ENCODE results near the gene OR2T33. TPM values are rescaled to one million over a fixed set of nuclear protein-coding genes. Genes with fewer than 3 reads are reported as not detected.
"Not testable (repeated sequence)": the region's sequence is repeated elsewhere in the genome, so short reads cannot be mapped to it uniquely, and the experiment has no call there.

The OR2T33 gene
- not detected for polyA plus RNA-seq (ENCODE audit: insufficient read length in 12 of 12)
- long read RNA-seq, donor 1: 0 reads
- long read RNA-seq, donor 2: 0 reads
- long read RNA-seq, donor 3: 0 reads
- long read RNA-seq, donor 4: 0 reads
- long read RNA-seq, donor 5: 0 reads
- long read RNA-seq, donor 6: 0 reads
- long read RNA-seq, donor 7: 0 reads
- long read RNA-seq, donor 8: 0 reads
- long read RNA-seq, donor 9: 0 reads
- long read RNA-seq, donor 10: 0 reads
- long read RNA-seq, donor 11: 0 reads

GRCh38 chr1:248277876-248278275 is at the start of gene OR2T33:
Gene OR2T33, minus strand, starts transcription at chr1:248277976. Its CDS starts 4,162 bp downstream, at chr1:248273814.
- no peak for DNase-seq

- no peak for DNase-seq
These were observed 46.7 kb upstream of the OR2T33 start, which contains the start of gene OR2M7 for GRCh38 chr1:248324468-248324867. Gene OR2M7, minus strand, starts transcription at chr1:248324568. Its CDS starts 0 bp downstream, at chr1:248324568.

- no peak for DNase-seq
These were observed 39.0 kb upstream of the OR2T33 start for GRCh38 chr1:248316796-248317195.

GRCh38 chr1:248306740-248307139 is 29.0 kb upstream of the OR2T33 start:
- not testable (repeated sequence) for DNase-seq

- no peak for DNase-seq
These were observed 28.3 kb upstream of the OR2T33 start for GRCh38 chr1:248306103-248306502.

GRCh38 chr1:248305672-248306071 is 27.9 kb upstream of the OR2T33 start:
- not testable (repeated sequence) for DNase-seq

- DNase-seq: no peak
These were observed 25.5 kb upstream of the OR2T33 start, which contains the start of gene OR2T12 for GRCh38 chr1:248303324-248303723. Gene OR2T12, minus strand, starts transcription at chr1:248303424. Its CDS starts 7,846 bp downstream, at chr1:248295578.

GRCh38 chr1:248288391-248288790 is 10.6 kb upstream of the OR2T33 start:
- DNase-seq: no peak

GRCh38 chr1:248273225-248273624 is 4.6 kb downstream of the OR2T33 start:
- not testable (repeated sequence) for DNase-seq

- DNase-seq: no peak
These were observed 9.6 kb downstream of the OR2T33 start for GRCh38 chr1:248268178-248268577.

GRCh38 chr1:248259309-248259708 is 18.5 kb downstream of the OR2T33 start:
- DNase-seq: not testable (repeated sequence)

GRCh38 chr1:248243204-248243603 is 34.6 kb downstream of the OR2T33 start:
- no peak for DNase-seq

GRCh38 chr1:248239478-248239877 is 38.3 kb downstream of the OR2T33 start:
- DNase-seq: no peak

- DNase-seq: no peak
These were observed 46.7 kb downstream of the OR2T33 start, which contains the start of gene OR2M4 for GRCh38 chr1:248231117-248231516. Gene OR2M4, plus strand, starts transcription at chr1:248231417. Its CDS starts 7,512 bp downstream, at chr1:248238929.

GRCh38 chr1:248229360-248229908 is 48.3 kb downstream of the OR2T33 start:
- no peak for DNase-seq

- no peak for DNase-seq
These were observed 52.2 kb downstream of the OR2T33 start for GRCh38 chr1:248225537-248225936.

Other genes starting within 250 kb of the OR2T33 start
- gene OR2L2, start 247.9 kb downstream of the OR2T33 start, polyA plus RNA-seq (ENCODE audit: insufficient read length in 12 of 12): under 1 TPM in 2 of 12 donors, not detected in 10; 0.05 to 0.07 TPM
- not detected for gene OR2L3, start 231.1 kb downstream of the OR2T33 start, polyA plus RNA-seq (ENCODE audit: insufficient read length in 12 of 12)
- gene OR2L13, start 182.8 kb downstream of the OR2T33 start, polyA plus RNA-seq (ENCODE audit: insufficient read length in 12 of 12): not detected
- gene OR2M5, start 132.8 kb downstream of the OR2T33 start, polyA plus RNA-seq (ENCODE audit: insufficient read length in 12 of 12): not detected
- gene OR2M2, start 103.2 kb downstream of the OR2T33 start, polyA plus RNA-seq (ENCODE audit: insufficient read length in 12 of 12): not detected
- under 1 TPM in 4 of 12 donors, not detected in 8; 0.03 to 0.04 (median 0.03) TPM for gene OR2M3, start 80.7 kb downstream of the OR2T33 start, polyA plus RNA-seq (ENCODE audit: insufficient read length in 12 of 12)
- under 1 TPM in 6 of 12 donors, not detected in 6; 0.03 to 0.07 (median 0.04) TPM for gene OR2M4, start 46.6 kb downstream of the OR2T33 start, polyA plus RNA-seq (ENCODE audit: insufficient read length in 12 of 12)
- gene OR2T12, start 25.4 kb upstream of the OR2T33 start, polyA plus RNA-seq (ENCODE audit: insufficient read length in 12 of 12): under 1 TPM in 1 of 12 donors, not detected in 11; 0.04 TPM
- gene OR2M7, start 46.6 kb upstream of the OR2T33 start, polyA plus RNA-seq (ENCODE audit: insufficient read length in 12 of 12): not detected
- gene OR14C36, start 70.8 kb upstream of the OR2T33 start, polyA plus RNA-seq (ENCODE audit: insufficient read length in 12 of 12): not detected
- not detected for gene OR2T4, start 83.7 kb upstream of the OR2T33 start, polyA plus RNA-seq (ENCODE audit: insufficient read length in 12 of 12)
- gene OR2T6, start 97.8 kb upstream of the OR2T33 start, polyA plus RNA-seq (ENCODE audit: insufficient read length in 12 of 12): not detected
- gene OR2T1, start 125.1 kb upstream of the OR2T33 start, polyA plus RNA-seq (ENCODE audit: insufficient read length in 12 of 12): not detected
- not detected for gene OR2T2, start 167.7 kb upstream of the OR2T33 start, polyA plus RNA-seq (ENCODE audit: insufficient read length in 12 of 12)
- gene OR2T3, start 195.4 kb upstream of the OR2T33 start, polyA plus RNA-seq (ENCODE audit: insufficient read length in 12 of 12): not detected
- gene OR2T5, start 210.6 kb upstream of the OR2T33 start, polyA plus RNA-seq (ENCODE audit: insufficient read length in 12 of 12): not detected
- gene OR2G6, start 230.1 kb upstream of the OR2T33 start, polyA plus RNA-seq (ENCODE audit: insufficient read length in 12 of 12): under 1 TPM in 2 of 12 donors, not detected in 10; 0.03 TPM

Measured in muscle of arm (tissue), 14 donors.